ENCODE results near the gene TTR.

The TTR gene

GRCh38 chr18:31581498-31582197, 10.0 kb upstream of the TTR start:
- no peak for DNase-seq

- no peak for DNase-seq
Observed at GRCh38 chr18:31583185-31583854, 8.4 kb upstream of the TTR start.

- no peak for DNase-seq
Observed at GRCh38 chr18:31585991-31586390, 5.7 kb upstream of the TTR start.

- no peak for DNase-seq
Observed at GRCh38 chr18:31586616-31587015, 5.1 kb upstream of the TTR start.

GRCh38 chr18:31587529-31587928, 4.1 kb upstream of the TTR start:
- no peak for DNase-seq

- no peak for DNase-seq
Observed at GRCh38 chr18:31590570-31590969, 1.1 kb upstream of the TTR start.

- no peak for DNase-seq
Observed at GRCh38 chr18:31591113-31591512, 564 bp upstream of the TTR start.

GRCh38 chr18:31592506-31593157, 955 bp downstream of the TTR start:
- DNase-seq, result no peak

GRCh38 chr18:31595121-31595771, 3.6 kb downstream of the TTR start:
- DNase-seq, result no peak

GRCh38 chr18:31596081-31596872, 4.6 kb downstream of the TTR start:
- DNase-seq, result no peak

GRCh38 chr18:31598021-31598805, 6.5 kb downstream of the TTR start:
- no peak for DNase-seq

- DNase-seq, result no peak
Observed at GRCh38 chr18:31603315-31603714, 11.6 kb downstream of the TTR start.

- no peak for DNase-seq
Observed at GRCh38 chr18:31606265-31606664, 14.6 kb downstream of the TTR start.

GRCh38 chr18:31607384-31607783, 15.7 kb downstream of the TTR start:
- DNase-seq, result no peak

GRCh38 chr18:31609886-31610285, 18.2 kb downstream of the TTR start:
- no peak for DNase-seq

- DNase-seq, result peak; percentile 87
Observed at GRCh38 chr18:31610286-31611205, 18.9 kb downstream of the TTR start.

GRCh38 chr18:31611511-31611910, 19.8 kb downstream of the TTR start:
- DNase-seq, result no peak

GRCh38 chr18:31612124-31612523, 20.4 kb downstream of the TTR start:
- no peak for DNase-seq

GRCh38 chr18:31614044-31614443, 22.4 kb downstream of the TTR start:
- no peak for DNase-seq

GRCh38 chr18:31616586-31616985, 24.9 kb downstream of the TTR start:
- no peak for DNase-seq

Measured in islet precursor cell (in vitro differentiated cells).